Upper lobe of left lung (tissue), 6 donors: Measurements from ENCODE around the gene TLX3. TPM values are rescaled to one million over a fixed set of nuclear protein-coding genes. Genes with fewer than 3 reads are reported as not detected.

Source experiments
- ATAC-seq, 2 donors: fragments of 200-7000 bp; cut with Tn5 transposase; one replicate each; pipeline ENCODE4 v1.9.1; 2022; ENCODE audit warnings: mild to moderate bottlenecking in 2 of 2, moderate library complexity in 2 of 2; ENCODE audit not compliant: low FRiP score in 2 of 2
- DNase-seq, 2 donors: peaks; one replicate each; pipeline ENCODE4 v3.0.0-alpha.2; 2019 to 2020
- H3K27ac ChIP-seq, 4 donors: fragments of 200-600 bp; sonication (generic); one replicate each; pipeline ENCODE4 v1.5.1; 2016 to 2019
- H3K27me3 ChIP-seq, 4 donors: fragments of 200-600 bp; sonication (generic); one replicate each; pipeline ENCODE4 v1.5.1; 2017 to 2019
- H3K36me3 ChIP-seq, 4 donors: fragments of 200-600 bp; sonication (generic); one replicate each; pipeline ENCODE4 v1.5.1; 2016 to 2019
- H3K4me1 ChIP-seq, 4 donors: fragments of 200-600 bp; sonication (generic); one replicate each; pipeline ENCODE4 v1.5.1; 2018 to 2019
- H3K4me3 ChIP-seq, 4 donors: fragments of 200-600 bp; sonication (generic); one replicate each; pipeline ENCODE4 v1.5.1; 2017 to 2019; ENCODE audit warnings: mild to moderate bottlenecking in 2 of 4, moderate library complexity in 1 of 4
- H3K9me3 ChIP-seq, 4 donors: fragments of 200-600 bp; sonication (generic); one replicate each; pipeline ENCODE4 v1.5.1; 2018 to 2019
- EP300 ChIP-seq, 4 donors: sonication (generic); formaldehyde crosslinking; IDR thresholded peaks; one replicate each; pipeline ENCODE4 v1.5.1; 2017; ENCODE audit warnings: antibody characterized with exemption in 4 of 4, control low read depth in 2 of 4
- POLR2A ChIP-seq, 4 donors: fragments of 450-650 bp; IDR thresholded peaks; one replicate each; pipeline ENCODE4 v1.5.1; 2016 to 2017; ENCODE audit warnings: antibody characterized with exemption in 4 of 4, mild to moderate bottlenecking in 2 of 4
- POLR2AphosphoS5 ChIP-seq, 2 donors: sonication (generic); formaldehyde crosslinking; IDR thresholded peaks; one replicate each; pipeline ENCODE4 v1.5.1; 2017; ENCODE audit warnings: antibody characterized with exemption in 2 of 2
- WGBS, 2 donors: methylation state at CpG; one replicate each; pipeline ENCODE4 v1.1.5; 2017 to 2018; 5-methylcytosine and 5-hydroxymethylcytosine counted together
- total RNA-seq, 6 donors: library from RNA; depleted of rRNA in 4 of 6; stranded (reverse); fragments of >200 nt in 4 of 6; gene quantifications; one replicate each; pipeline versions ENCODE4 v1.1.0 to v1.2.1, GENCODE V29; 2016 to 2021
- TF ChIP-seq, protein P1 (sequence below), 6 experiments: fragments of 450-650 bp in 4 of 6; fragments of 200-600 bp in 2 of 6; sonication (generic) in 2 of 6; IDR thresholded peaks; one replicate each; pipeline ENCODE4 v1.5.1; 2016 to 2019; ENCODE audit warnings: antibody characterized with exemption in 6 of 6
- donor health status: DM: no; HTN: no; CAD: no; lungs with moderate emphysema.
- donor health status: DM: no; HTN: yes; CAD: no; lungs with severe emphysema.

The TLX3 gene
- total RNA-seq, 6 donors from 2014 or later: not detected

DNA sequence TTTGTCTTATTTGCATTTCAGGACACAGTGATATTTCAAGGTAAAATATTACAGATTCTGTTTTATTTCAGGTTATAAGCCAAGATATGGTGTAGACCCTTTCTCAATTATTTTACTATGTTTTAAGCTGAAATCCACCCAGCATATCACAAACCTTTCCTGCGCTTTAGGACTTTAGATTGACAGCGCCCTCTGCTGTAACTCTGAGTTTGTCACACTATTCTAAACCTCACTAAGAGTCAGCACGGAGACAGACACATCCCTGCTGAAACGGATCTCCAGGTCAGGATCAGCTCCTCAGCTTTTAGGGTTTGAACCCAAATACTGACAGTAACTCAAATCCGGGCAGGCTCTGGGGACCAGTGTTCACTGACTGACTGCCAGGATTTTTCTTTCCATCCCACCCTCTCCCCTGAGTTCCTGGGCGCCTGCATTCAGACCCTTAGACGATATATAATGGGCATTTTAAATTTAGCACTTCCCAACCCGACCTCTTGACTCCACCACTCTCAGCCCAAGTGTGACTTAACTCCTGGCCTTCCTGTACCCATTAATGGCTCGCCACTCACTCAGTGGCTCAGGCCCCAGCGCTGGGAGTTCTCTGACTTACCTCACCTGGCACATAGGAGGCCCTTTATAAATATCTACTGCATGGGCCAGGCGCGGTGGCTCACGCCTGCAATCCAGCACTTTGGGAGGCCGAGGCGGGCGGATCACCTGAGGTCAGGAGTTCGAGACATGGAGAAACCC, 33.5 kb downstream of the TLX3 start:
- WGBS, 2 donors: 53 to 58% methylated on average over 14 to 17 of the region's 17 CpGs
- H3K27ac ChIP-seq: no peak overlapping the region
- DNase-seq (peak in 1 of 2 donors; percentile 40), ATAC-seq (peak in 1 of 2 donors; percentile 77)
- no peaks in the 10 kb centered on the region for H3K36me3 ChIP-seq
- H3K4me3 ChIP-seq: no peak overlapping the region
- no peaks in the 10 kb centered on the region for H3K4me1 ChIP-seq
- TF ChIP-seq POLR2A (IDR thresholded peaks at IDR 0.05): no peak
- TF ChIP-seq, protein P1, sequence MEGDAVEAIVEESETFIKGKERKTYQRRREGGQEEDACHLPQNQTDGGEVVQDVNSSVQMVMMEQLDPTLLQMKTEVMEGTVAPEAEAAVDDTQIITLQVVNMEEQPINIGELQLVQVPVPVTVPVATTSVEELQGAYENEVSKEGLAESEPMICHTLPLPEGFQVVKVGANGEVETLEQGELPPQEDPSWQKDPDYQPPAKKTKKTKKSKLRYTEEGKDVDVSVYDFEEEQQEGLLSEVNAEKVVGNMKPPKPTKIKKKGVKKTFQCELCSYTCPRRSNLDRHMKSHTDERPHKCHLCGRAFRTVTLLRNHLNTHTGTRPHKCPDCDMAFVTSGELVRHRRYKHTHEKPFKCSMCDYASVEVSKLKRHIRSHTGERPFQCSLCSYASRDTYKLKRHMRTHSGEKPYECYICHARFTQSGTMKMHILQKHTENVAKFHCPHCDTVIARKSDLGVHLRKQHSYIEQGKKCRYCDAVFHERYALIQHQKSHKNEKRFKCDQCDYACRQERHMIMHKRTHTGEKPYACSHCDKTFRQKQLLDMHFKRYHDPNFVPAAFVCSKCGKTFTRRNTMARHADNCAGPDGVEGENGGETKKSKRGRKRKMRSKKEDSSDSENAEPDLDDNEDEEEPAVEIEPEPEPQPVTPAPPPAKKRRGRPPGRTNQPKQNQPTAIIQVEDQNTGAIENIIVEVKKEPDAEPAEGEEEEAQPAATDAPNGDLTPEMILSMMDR (IDR thresholded peaks at IDR 0.05): peak; percentile 13 to 54 (median 44)
- H3K27me3 ChIP-seq: no peaks in the 10 kb centered on the region
- no peaks in the 10 kb centered on the region for H3K9me3 ChIP-seq

DNA sequence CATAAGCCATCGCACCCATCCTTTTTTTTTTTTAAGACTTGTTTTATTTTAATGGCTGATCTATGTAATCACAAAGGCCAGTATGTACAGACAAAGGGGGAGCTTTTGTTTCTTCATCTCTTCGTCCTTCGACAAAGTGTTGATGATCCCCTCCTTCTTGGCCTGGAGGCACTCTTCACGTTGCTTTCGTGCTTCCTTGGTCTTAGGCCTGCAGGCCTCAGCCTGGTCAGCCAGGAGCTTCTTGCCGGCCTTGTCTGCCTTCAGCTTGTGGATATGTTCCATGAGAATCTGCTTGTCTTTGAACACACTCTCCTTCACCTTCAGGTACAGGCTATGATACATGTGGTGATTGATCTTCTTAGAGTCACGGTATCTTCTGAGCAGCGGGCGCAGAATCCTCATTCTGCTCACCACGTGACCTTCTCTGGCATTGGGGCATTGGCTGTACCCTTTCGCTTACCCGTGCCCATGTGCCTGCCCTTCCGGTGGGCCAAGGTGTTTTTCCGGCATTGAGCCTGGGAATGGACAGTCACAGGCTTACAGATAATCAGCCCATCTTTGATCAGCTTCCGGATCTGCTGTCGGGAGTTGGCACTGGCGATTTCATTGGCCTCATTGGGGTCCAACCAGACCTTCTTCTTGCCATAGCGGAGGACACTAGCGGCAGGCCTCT, 36.0 kb downstream of the TLX3 start:
- ATAC-seq: no peak
- H3K27me3 ChIP-seq: no peaks in the 10 kb centered on the region
- no peak overlapping the region for H3K4me3 ChIP-seq
- DNase-seq: no peak
- TF ChIP-seq POLR2AphosphoS5 (IDR thresholded peaks at IDR 0.05) (no peak), POLR2A (IDR thresholded peaks at IDR 0.05) (no peak), EP300 (IDR thresholded peaks at IDR 0.05) (no peak)
- TF ChIP-seq, protein P1 (IDR thresholded peaks at IDR 0.05): no peak
- H3K36me3 ChIP-seq: no peaks in the 10 kb centered on the region
- whole genome bisulfite sequencing, 2 donors: 92 to 97% methylated on average over 19 of the region's 19 CpGs
- no peaks in the 10 kb centered on the region for H3K4me1 ChIP-seq
- H3K9me3 ChIP-seq: no peaks in the 10 kb centered on the region
- H3K27ac ChIP-seq: no peak overlapping the region

DNA sequence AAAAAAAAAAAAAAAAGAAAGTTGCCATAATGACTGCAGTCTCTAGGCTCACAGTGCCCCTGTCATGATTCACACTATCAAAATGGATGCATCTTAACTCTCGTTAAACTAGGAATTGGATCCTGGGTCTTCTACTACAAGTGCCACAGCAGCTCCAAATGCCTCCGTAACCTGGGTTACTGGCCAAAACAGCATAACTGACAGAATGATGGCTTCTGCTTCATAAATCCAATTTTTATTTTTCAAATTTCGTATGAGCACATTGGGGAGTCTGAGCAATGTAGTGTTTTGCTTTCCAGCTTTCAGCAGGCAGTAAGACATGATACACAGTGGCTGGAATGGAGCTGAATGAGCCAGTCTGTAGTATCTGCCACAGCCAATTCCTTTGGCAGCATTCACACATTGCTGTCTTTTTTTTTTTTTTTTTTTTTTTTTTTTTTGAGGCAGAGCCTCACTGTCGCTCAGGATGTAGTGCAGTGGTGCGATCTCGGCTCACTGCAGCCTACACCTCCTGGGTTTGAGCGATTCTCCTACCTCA, 42.6 kb downstream of the TLX3 start:
- ATAC-seq: no peak

DNA sequence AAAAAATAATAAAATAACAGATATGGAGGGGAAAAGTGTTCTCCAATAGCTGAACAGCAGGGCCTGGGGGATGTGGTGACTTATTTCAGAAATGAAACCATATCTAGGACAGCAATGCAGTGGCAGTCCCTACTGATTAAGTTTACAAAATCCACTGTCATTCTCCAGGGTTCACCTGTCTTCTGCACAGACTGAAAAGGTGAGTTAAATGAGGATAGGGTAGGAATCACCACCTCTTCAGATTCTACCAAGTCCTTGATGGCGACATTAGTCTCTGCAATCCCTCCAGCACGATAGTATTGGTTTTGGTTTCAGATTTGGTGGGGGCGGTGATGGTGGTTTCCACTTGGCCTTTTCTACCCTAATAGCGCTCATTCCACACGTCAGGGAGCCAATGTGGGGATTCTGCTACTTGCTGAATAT, 46.3 kb downstream of the TLX3 start:
- Histone ChIP-seq H3K27me3 (no peaks in the 10 kb centered on the region), H3K9me3 (no peaks in the 10 kb centered on the region), H3K36me3 (no peaks in the 10 kb centered on the region), H3K4me3 (no peak overlapping the region), H3K4me1 (no peaks in the 10 kb centered on the region), H3K27ac (no peak overlapping the region)
- DNase-seq: no peak
- TF ChIP-seq POLR2A (IDR thresholded peaks at IDR 0.05): no peak
- no peak for TF ChIP-seq EP300 (IDR thresholded peaks at IDR 0.05)
- TF ChIP-seq, protein P1 (IDR thresholded peaks at IDR 0.05): no peak
- TF ChIP-seq POLR2AphosphoS5 (IDR thresholded peaks at IDR 0.05): no peak
- no peak for ATAC-seq
- 89 to 90% methylated on average over 5 of the region's 5 CpGs for WGBS, 2 donors

More for the DNA sequence above, 42.6 kb downstream of the TLX3 start:
- no peaks in the 10 kb centered on the region for H3K4me1 ChIP-seq
- DNase-seq: no peak
- H3K36me3 ChIP-seq: no peaks in the 10 kb centered on the region
- WGBS, 2 donors: 83 to 84% methylated on average over 6 to 7 of the region's 7 CpGs
- no peak overlapping the region for H3K27ac ChIP-seq
- TF ChIP-seq POLR2AphosphoS5 (IDR thresholded peaks at IDR 0.05) (no peak), POLR2A (IDR thresholded peaks at IDR 0.05) (no peak), EP300 (IDR thresholded peaks at IDR 0.05) (no peak)
- TF ChIP-seq, protein P1 (IDR thresholded peaks at IDR 0.05): no peak
- no peak overlapping the region for H3K4me3 ChIP-seq
- H3K9me3 ChIP-seq: no peaks in the 10 kb centered on the region
- no peaks in the 10 kb centered on the region for H3K27me3 ChIP-seq
